ENCODE measurements around the gene LCN2. TPM values are rescaled to one million over a fixed set of nuclear protein-coding genes. Genes with fewer than 3 reads are reported as not detected.

LCN2 gene
- total RNA-seq, 2 experiments from 2014 or later = not detected

GRCh38 chr9:128148509-128149000, 698 bp upstream of the LCN2 start:
- peaks cover 1% of the 10 kb centered on the region for H3K4me1 Mint-ChIP-seq (ENCODE audit: low read depth)
- DNase-seq = no peak
- H3K27me3 Mint-ChIP-seq (ENCODE audit: low read depth) = no peaks in the 10 kb centered on the region
- H3K4me3 Mint-ChIP-seq = no peak overlapping the region
- H3K9me3 Mint-ChIP-seq = no peaks in the 10 kb centered on the region
- CTCF ChIA-PET = no interaction called here
- intact Hi-C loops (cut with micrococcal nuclease) = no loop called here
- no peaks in the 10 kb centered on the region for H3K36me3 Mint-ChIP-seq (ENCODE audit: low read depth)
- no peak overlapping the region for H3K27ac Mint-ChIP-seq

- CTCF ChIA-PET = interaction anchor here (1.0 to 1.4 kb wide), 5 partner anchors 8 to 21 kb away, joined by 3 read pairs; no protein-coding TSS in a partner anchor
Observed at GRCh38 chr9:128149951-128150593, 819 bp downstream of the LCN2 start.

GRCh38 chr9:128150594-128151308, 1.5 kb downstream of the LCN2 start:
- Mint-ChIP-seq H3K27ac (no peak overlapping the region), H3K4me1 (ENCODE audit: low read depth) (no peaks in the 10 kb centered on the region), H3K9me3 (no peaks in the 10 kb centered on the region), H3K36me3 (ENCODE audit: low read depth) (no peaks in the 10 kb centered on the region), H3K27me3 (ENCODE audit: low read depth) (no peaks in the 10 kb centered on the region), H3K4me3 (no peak overlapping the region)
- DNase-seq = peak; percentile 22
- intact Hi-C loops (cut with micrococcal nuclease) = no loop called here
- CTCF ChIA-PET = interaction anchor here (0.6 to 1.2 kb wide), 6 partner anchors 8 to 1240 kb away, joined by 3 to 4 read pairs (median 3); no protein-coding TSS in a partner anchor

More at GRCh38 chr9:128149951-128150593, 819 bp downstream of the LCN2 start:
- H3K9me3 Mint-ChIP-seq = no peaks in the 10 kb centered on the region
- no peaks in the 10 kb centered on the region for H3K4me1 Mint-ChIP-seq (ENCODE audit: low read depth)
- no peak overlapping the region for H3K4me3 Mint-ChIP-seq
- H3K36me3 Mint-ChIP-seq (ENCODE audit: low read depth) = no peaks in the 10 kb centered on the region
- no peaks in the 10 kb centered on the region for H3K27me3 Mint-ChIP-seq (ENCODE audit: low read depth)
- H3K27ac Mint-ChIP-seq = no peak overlapping the region
- intact Hi-C loops (cut with micrococcal nuclease) = no loop called here
- no peak for DNase-seq

- H3K4me1 Mint-ChIP-seq (ENCODE audit: low read depth) = no peaks in the 10 kb centered on the region
- H3K27me3 Mint-ChIP-seq (ENCODE audit: low read depth) = no peaks in the 10 kb centered on the region
- CTCF ChIA-PET = interaction anchor here (0.9 to 1.2 kb wide), 2 partner anchors 9 kb away, joined by 3 to 4 read pairs; no protein-coding TSS in a partner anchor
- H3K4me3 Mint-ChIP-seq = no peak overlapping the region
- intact Hi-C loops (cut with micrococcal nuclease) = no loop called here
- no peaks in the 10 kb centered on the region for H3K9me3 Mint-ChIP-seq
- no peaks in the 10 kb centered on the region for H3K36me3 Mint-ChIP-seq (ENCODE audit: low read depth)
- H3K27ac Mint-ChIP-seq = no peak overlapping the region
- no peak for DNase-seq
Observed at GRCh38 chr9:128151309-128152132, 2.3 kb downstream of the LCN2 start.

- H3K4me3 Mint-ChIP-seq = no peak overlapping the region
- no peaks in the 10 kb centered on the region for H3K27me3 Mint-ChIP-seq (ENCODE audit: low read depth)
- intact Hi-C loops (cut with micrococcal nuclease) = no loop called here
- no peak for DNase-seq
- no peaks in the 10 kb centered on the region for H3K9me3 Mint-ChIP-seq
- H3K27ac Mint-ChIP-seq = no peak overlapping the region
- CTCF ChIA-PET = no interaction called here
- no peaks in the 10 kb centered on the region for H3K36me3 Mint-ChIP-seq (ENCODE audit: low read depth)
- no peaks in the 10 kb centered on the region for H3K4me1 Mint-ChIP-seq (ENCODE audit: low read depth)
Observed at GRCh38 chr9:128152133-128153059, 3.1 kb downstream of the LCN2 start.

- DNase-seq = no peak
- CTCF ChIA-PET = no interaction called here
- H3K4me3 Mint-ChIP-seq = no peak overlapping the region
- no peak overlapping the region for H3K27ac Mint-ChIP-seq
- H3K27me3 Mint-ChIP-seq (ENCODE audit: low read depth) = no peaks in the 10 kb centered on the region
- H3K9me3 Mint-ChIP-seq = no peaks in the 10 kb centered on the region
- intact Hi-C loops (cut with micrococcal nuclease) = no loop called here
- H3K4me1 Mint-ChIP-seq (ENCODE audit: low read depth) = no peaks in the 10 kb centered on the region
- no peaks in the 10 kb centered on the region for H3K36me3 Mint-ChIP-seq (ENCODE audit: low read depth)
Observed at GRCh38 chr9:128153060-128153946, 4.0 kb downstream of the LCN2 start.

- no peak overlapping the region for H3K27ac Mint-ChIP-seq
- H3K4me3 Mint-ChIP-seq = no peak overlapping the region
- H3K36me3 Mint-ChIP-seq (ENCODE audit: low read depth) = no peaks in the 10 kb centered on the region
- intact Hi-C loops (cut with micrococcal nuclease) = no loop called here
- peaks cover under 1% of the 10 kb centered on the region for H3K4me1 Mint-ChIP-seq (ENCODE audit: low read depth)
- H3K9me3 Mint-ChIP-seq = no peaks in the 10 kb centered on the region
- CTCF ChIA-PET = no interaction called here
- DNase-seq = no peak
- H3K27me3 Mint-ChIP-seq (ENCODE audit: low read depth) = no peaks in the 10 kb centered on the region
Observed at GRCh38 chr9:128153947-128154695, 4.9 kb downstream of the LCN2 start.

- Mint-ChIP-seq H3K4me3 (no peak overlapping the region), H3K27ac (no peak overlapping the region), H3K9me3 (no peaks in the 10 kb centered on the region), H3K4me1 (ENCODE audit: low read depth) (peaks cover 8% of the 10 kb centered on the region), H3K27me3 (ENCODE audit: low read depth) (no peaks in the 10 kb centered on the region), H3K36me3 (ENCODE audit: low read depth) (no peaks in the 10 kb centered on the region)
- DNase-seq = no peak
- intact Hi-C loops (cut with micrococcal nuclease) = no loop called here
- CTCF ChIA-PET = interaction anchor here (1.0 to 1.1 kb wide), 2 partner anchors 20 to 59 kb away, joined by 3 read pairs; no protein-coding TSS in a partner anchor
Observed at GRCh38 chr9:128155736-128156500, 6.7 kb downstream of the LCN2 start.

- CTCF ChIA-PET = interaction anchor here (0.6 to 0.8 kb wide), 4 partner anchors 31 to 292 kb away, joined by 3 read pairs; no protein-coding TSS in a partner anchor
- H3K27ac Mint-ChIP-seq = peak overlapping the region; percentile 85
- peaks cover 8% of the 10 kb centered on the region for H3K36me3 Mint-ChIP-seq (ENCODE audit: low read depth)
- no peaks in the 10 kb centered on the region for H3K9me3 Mint-ChIP-seq
- DNase-seq = peak; percentile 78
- peak overlapping the region; percentile 77 for H3K4me3 Mint-ChIP-seq
- intact Hi-C loops (cut with micrococcal nuclease) = no loop called here
- H3K4me1 Mint-ChIP-seq (ENCODE audit: low read depth) = peaks cover 16% of the 10 kb centered on the region
- H3K27me3 Mint-ChIP-seq (ENCODE audit: low read depth) = no peaks in the 10 kb centered on the region
Observed at GRCh38 chr9:128159522-128159783, 10.2 kb downstream of the LCN2 start.
